GM12892 (cell line): Measurements from ENCODE around the gene ITGA7.

Experiments used
- POLR2A ChIP-seq: IDR thresholded peaks from 2 replicates; pipeline ENCODE4 v1.6.1; 2011; ENCODE audit warnings: low read depth, low read length, control low read depth
- POLR2AphosphoS5 ChIP-seq: IDR thresholded peaks from 2 replicates; pipeline ENCODE4 v1.6.1; 2011; ENCODE audit warnings: low read depth, low read length, control low read depth

GRCh38 chr12:55696141-55696540 lies 11.6 kb downstream of the ITGA7 start:
- TF ChIP-seq POLR2AphosphoS5 (no peak), POLR2A (no peak)
